ENCODE data around the gene SDK1. TPM values are rescaled to one million over a fixed set of nuclear protein-coding genes. Genes with fewer than 3 reads are reported as not detected.

Gene SDK1
- total RNA-seq, 1 donor from 2014 or later: 10.4 TPM

GRCh38 chr7:3326246-3326645 lies 25.2 kb downstream of the SDK1 start:
- H3K27me3 ChIP-seq: no peaks in the 10 kb centered on the region
- DNase-seq: no peak
- H3K4me1 ChIP-seq: no peaks in the 10 kb centered on the region
- no peak for TF ChIP-seq CTCF (IDR thresholded peaks at IDR 0.05)
- H3K36me3 ChIP-seq: no peaks in the 10 kb centered on the region
- no peak overlapping the region for H3K27ac ChIP-seq
- ATAC-seq: no peak
- H3K4me3 ChIP-seq: no peak overlapping the region
- intact Hi-C loops (cut with DNase I): no loop called here
- no peaks in the 10 kb centered on the region for H3K9me3 ChIP-seq

GRCh38 chr7:3327099-3327498 lies 26.0 kb downstream of the SDK1 start:
- Histone ChIP-seq H3K4me3 (no peak overlapping the region), H3K4me1 (no peaks in the 10 kb centered on the region), H3K27ac (no peak overlapping the region), H3K9me3 (no peaks in the 10 kb centered on the region), H3K36me3 (no peaks in the 10 kb centered on the region), H3K27me3 (no peaks in the 10 kb centered on the region)
- intact Hi-C loops (cut with DNase I): no loop called here
- ATAC-seq (no peak), DNase-seq (no peak)
- no peak for TF ChIP-seq CTCF (IDR thresholded peaks at IDR 0.05)

GRCh38 chr7:3327655-3328054 lies 26.6 kb downstream of the SDK1 start:
- no peak for ATAC-seq
- Histone ChIP-seq H3K27ac (no peak overlapping the region), H3K9me3 (no peaks in the 10 kb centered on the region), H3K4me1 (no peaks in the 10 kb centered on the region), H3K27me3 (no peaks in the 10 kb centered on the region), H3K4me3 (no peak overlapping the region), H3K36me3 (no peaks in the 10 kb centered on the region)
- TF ChIP-seq CTCF (IDR thresholded peaks at IDR 0.05): no peak
- intact Hi-C loops (cut with DNase I): no loop called here
- no peak for DNase-seq

- no peak for TF ChIP-seq CTCF (IDR thresholded peaks at IDR 0.05)
- H3K36me3 ChIP-seq: no peaks in the 10 kb centered on the region
Measured at GRCh38 chr7:3332308-3332707, 31.3 kb downstream of the SDK1 start.

GRCh38 chr7:3333861-3334260 lies 32.8 kb downstream of the SDK1 start:
- H3K36me3 ChIP-seq: no peaks in the 10 kb centered on the region

More at GRCh38 chr7:3332308-3332707, 31.3 kb downstream of the SDK1 start:
- ATAC-seq (no peak), DNase-seq (no peak)
- H3K27me3 ChIP-seq: no peaks in the 10 kb centered on the region
- no peak overlapping the region for H3K4me3 ChIP-seq
- H3K4me1 ChIP-seq: no peaks in the 10 kb centered on the region
- no peaks in the 10 kb centered on the region for H3K9me3 ChIP-seq
- intact Hi-C loops (cut with DNase I): no loop called here
- no peak overlapping the region for H3K27ac ChIP-seq

More at GRCh38 chr7:3333861-3334260, 32.8 kb downstream of the SDK1 start:
- no peaks in the 10 kb centered on the region for H3K9me3 ChIP-seq
- intact Hi-C loops (cut with DNase I): no loop called here
- H3K27ac ChIP-seq: no peak overlapping the region
- DNase-seq: no peak
- no peak for TF ChIP-seq CTCF (IDR thresholded peaks at IDR 0.05)
- H3K4me3 ChIP-seq: no peak overlapping the region
- ATAC-seq: no peak
- H3K4me1 ChIP-seq: no peaks in the 10 kb centered on the region
- H3K27me3 ChIP-seq: no peaks in the 10 kb centered on the region

All from upper lobe of right lung (tissue), 1 donor.